Neural progenitor cell (in vitro differentiated cells): ENCODE results near the gene SELENOS. TPM values are rescaled to one million over a fixed set of nuclear protein-coding genes. Genes with fewer than 3 reads are reported as not detected.
A peak's percentile ranks its signal among the peaks of the same experiment; 100 is the strongest.

ENCODE experiments used
- DNase-seq: peaks from one replicate; pipeline ENCODE4 v3.0.0-alpha.2; 2016; ENCODE audit warnings: low spot score
- H2AFZ ChIP-seq: fragments of 200-600 bp; sonication (generic); replicated peaks from 2 replicates; pipeline ENCODE4 v1.6.1; 2016; ENCODE audit warnings: antibody characterized with exemption
- H3F3A ChIP-seq: fragments of 200-600 bp; sonication (generic); 2 replicates; pipeline ENCODE4 v1.6.1; 2016; ENCODE audit warnings: antibody characterized with exemption, low read depth
- H3K27ac ChIP-seq: fragments of 200-600 bp; sonication (generic); 2 replicates; pipeline ENCODE4 v1.5.1; 2016; ENCODE audit warnings: mild to moderate bottlenecking
- H3K27me3 ChIP-seq: fragments of 200-600 bp; sonication (generic); 2 replicates; pipeline ENCODE4 v1.6.1; 2016; ENCODE audit warnings: mild to moderate bottlenecking, moderate library complexity
- H3K36me3 ChIP-seq: fragments of 200-600 bp; sonication (generic); 2 replicates; pipeline ENCODE4 v1.5.1; 2016
- H3K4me1 ChIP-seq: fragments of 200-600 bp; sonication (generic); 2 replicates; pipeline ENCODE4 v1.6.1; 2016; ENCODE audit warnings: mixed run types
- H3K4me2 ChIP-seq: fragments of 200-600 bp; sonication (generic); 2 replicates; pipeline ENCODE4 v1.6.1; 2016
- H3K4me3 ChIP-seq: fragments of 200-600 bp; sonication (generic); 2 replicates; pipeline ENCODE4 v1.5.1; 2016
- H3K79me2 ChIP-seq: fragments of 200-600 bp; sonication (generic); 2 replicates; pipeline ENCODE4 v1.6.1; 2016; ENCODE audit warnings: low read depth
- H3K9ac ChIP-seq: fragments of 200-600 bp; sonication (generic); 2 replicates; pipeline ENCODE4 v1.6.1; 2016
- H3K9me3 ChIP-seq: fragments of 200-600 bp; sonication (generic); 2 replicates; pipeline ENCODE4 v1.5.1; 2016; ENCODE audit warnings: low read depth
- H4K20me1 ChIP-seq: fragments of 200-600 bp; sonication (generic); 2 replicates; pipeline ENCODE4 v1.6.1; 2016; ENCODE audit warnings: low read depth
- H3K27ac Mint-ChIP-seq: 3 replicates; pipeline ENCODE4 v1.8.0; 2021; ENCODE audit warnings: mixed read lengths
- H3K27me3 Mint-ChIP-seq: 2 replicates; pipeline ENCODE4 v1.8.0; 2022; ENCODE audit warnings: low read depth, mild to moderate bottlenecking, inconsistent platforms, moderate library complexity, mixed read lengths; ENCODE audit not compliant: insufficient read depth
- H3K36me3 Mint-ChIP-seq: 3 replicates; pipeline ENCODE4 v1.8.0; 2021; ENCODE audit warnings: mixed read lengths
- H3K4me1 Mint-ChIP-seq: 3 replicates; pipeline ENCODE4 v1.8.0; 2021; ENCODE audit warnings: mixed read lengths
- H3K4me3 Mint-ChIP-seq: 3 replicates; pipeline ENCODE4 v1.8.0; 2021; ENCODE audit warnings: mild to moderate bottlenecking, moderate library complexity, mixed read lengths
- H3K9me3 Mint-ChIP-seq: 3 replicates; pipeline ENCODE4 v1.8.0; 2020; ENCODE audit warnings: mixed read lengths
- CTCF ChIP-seq: fragments of 200-600 bp; sonication (generic); IDR thresholded peaks from 2 replicates; pipeline ENCODE4 v1.5.1; 2017; ENCODE audit warnings: antibody characterized with exemption, mild to moderate bottlenecking
- EZH2 ChIP-seq: fragments of 200-600 bp; sonication (generic); IDR thresholded peaks from 2 replicates; pipeline ENCODE4 v1.6.1; 2017; ENCODE audit warnings: antibody characterized with exemption, mild to moderate bottlenecking, moderate library complexity
- EZH2phosphoT487 ChIP-seq: fragments of 200-600 bp; sonication (generic); IDR thresholded peaks from 2 replicates; pipeline ENCODE4 v1.6.1; 2017; ENCODE audit warnings: antibody characterized with exemption
- total RNA-seq: library from RNA; depleted of rRNA; stranded (reverse); fragments of >200 nt; gene quantifications from 2 replicates; pipeline ENCODE4 v1.2.3, GENCODE V29; 2015; ENCODE audit warnings: low replicate concordance

Gene SELENOS
- total RNA-seq, 1 donor from 2014 or later = 39.1 TPM

GRCh38 chr15:101283931-101284330 lies 6.6 kb upstream of the SELENOS start:
- Mint-ChIP-seq H3K27me3 (no peaks in the 10 kb centered on the region), H3K4me1 (no peaks in the 10 kb centered on the region), H3K4me3 (no peak overlapping the region), H3K27ac (no peak overlapping the region), H3K9me3 (no peaks in the 10 kb centered on the region), H3K36me3 (peaks cover 41% of the 10 kb centered on the region)
- Histone ChIP-seq H3K27me3 (no peaks in the 10 kb centered on the region), H3K27ac (no peak overlapping the region), H3K9ac (no peak overlapping the region), H3K36me3 (peaks cover 12% of the 10 kb centered on the region), H3K9me3 (no peaks in the 10 kb centered on the region), H3K4me3 (no peak overlapping the region), H3K79me2 (peaks cover 25% of the 10 kb centered on the region), H3F3A (peaks cover 12% of the 10 kb centered on the region), H3K4me1 (no peaks in the 10 kb centered on the region), H4K20me1 (peaks cover 13% of the 10 kb centered on the region), H3K4me2 (no peak overlapping the region), H2AFZ (no peak overlapping the region)
- no peak for DNase-seq
- TF ChIP-seq EZH2 (no peak), EZH2phosphoT487 (no peak), CTCF (no peak)

- H3K4me1 ChIP-seq = peaks cover 5% of the 10 kb centered on the region
- Mint-ChIP-seq H3K27ac (no peak overlapping the region), H3K27me3 (peaks cover 2% of the 10 kb centered on the region), H3K9me3 (no peaks in the 10 kb centered on the region), H3K4me1 (peaks cover 9% of the 10 kb centered on the region), H3K36me3 (peaks cover 19% of the 10 kb centered on the region), H3K4me3 (no peak overlapping the region)
- no peaks in the 10 kb centered on the region for H3K9me3 ChIP-seq
- no peak overlapping the region for H3K4me3 ChIP-seq
- peaks cover 19% of the 10 kb centered on the region for H3K79me2 ChIP-seq
- H3K27me3 ChIP-seq = no peaks in the 10 kb centered on the region
- H3K4me2 ChIP-seq = no peak overlapping the region
- no peak overlapping the region for H3K27ac ChIP-seq
- peaks cover 13% of the 10 kb centered on the region for H4K20me1 ChIP-seq
- DNase-seq = no peak
- no peak overlapping the region for H2AFZ ChIP-seq
- peaks cover 4% of the 10 kb centered on the region for H3K36me3 ChIP-seq
- no peak overlapping the region for H3K9ac ChIP-seq
- TF ChIP-seq CTCF = no peak
- no peak for TF ChIP-seq EZH2phosphoT487
- TF ChIP-seq EZH2 = no peak
- peaks cover 29% of the 10 kb centered on the region for H3F3A ChIP-seq
Measured at GRCh38 chr15:101280007-101280406, 2.7 kb upstream of the SELENOS start.

DNA sequence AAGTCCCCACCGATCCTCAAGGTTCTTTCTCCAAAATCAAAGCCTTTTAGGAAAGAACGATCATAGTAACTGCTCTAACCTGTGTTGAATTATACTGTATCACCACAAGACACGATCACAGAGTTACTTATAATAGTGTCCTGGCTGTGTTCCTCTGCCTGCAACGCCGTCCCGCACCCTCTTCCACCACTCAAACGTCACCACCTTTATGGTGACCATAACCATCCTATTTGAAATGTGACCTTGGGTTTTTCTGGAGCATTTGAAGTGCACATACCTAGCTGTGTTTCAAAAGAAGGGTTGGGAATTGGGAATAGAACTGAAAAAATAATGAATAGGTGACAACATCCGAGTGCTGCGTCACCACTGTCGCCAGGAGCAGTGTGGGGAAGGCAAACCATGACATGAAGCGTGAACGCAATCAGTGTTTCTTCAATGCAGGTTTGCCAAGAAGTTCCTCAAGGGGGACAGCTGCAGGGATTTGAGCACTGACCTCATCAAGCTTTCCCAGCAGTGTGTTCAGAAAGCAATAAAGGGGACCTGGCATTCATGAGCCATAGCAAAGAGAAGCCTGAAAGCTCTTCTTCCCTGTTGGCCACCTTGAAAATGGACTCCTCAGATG lies 769 bp upstream of the SELENOS start:
- TF ChIP-seq CTCF (no peak), EZH2phosphoT487 (no peak), EZH2 (no peak)
- peaks cover 13% of the 10 kb centered on the region for H4K20me1 ChIP-seq
- H2AFZ ChIP-seq = peak overlapping the region; percentile 9
- H3K4me2 ChIP-seq = peak overlapping the region; percentile 99
- peaks cover 11% of the 10 kb centered on the region for H3K36me3 ChIP-seq
- peak; percentile 24 for DNase-seq
- H3K27ac ChIP-seq = no peak overlapping the region
- H3K79me2 ChIP-seq = peaks cover 19% of the 10 kb centered on the region
- Mint-ChIP-seq H3K36me3 (peaks cover 21% of the 10 kb centered on the region), H3K27me3 (peaks cover 2% of the 10 kb centered on the region), H3K9me3 (no peaks in the 10 kb centered on the region), H3K4me3 (peak overlapping the region; percentile 92), H3K4me1 (peaks cover 9% of the 10 kb centered on the region), H3K27ac (no peak overlapping the region)
- peak overlapping the region; percentile 77 for H3K4me3 ChIP-seq
- no peak overlapping the region for H3K9ac ChIP-seq
- no peaks in the 10 kb centered on the region for H3K9me3 ChIP-seq
- H3K27me3 ChIP-seq = no peaks in the 10 kb centered on the region
- H3K4me1 ChIP-seq = peaks cover 5% of the 10 kb centered on the region
- H3F3A ChIP-seq = peaks cover 32% of the 10 kb centered on the region
